ENCODE measurements around the gene CCNL1.

CCNL1 gene

DNA sequence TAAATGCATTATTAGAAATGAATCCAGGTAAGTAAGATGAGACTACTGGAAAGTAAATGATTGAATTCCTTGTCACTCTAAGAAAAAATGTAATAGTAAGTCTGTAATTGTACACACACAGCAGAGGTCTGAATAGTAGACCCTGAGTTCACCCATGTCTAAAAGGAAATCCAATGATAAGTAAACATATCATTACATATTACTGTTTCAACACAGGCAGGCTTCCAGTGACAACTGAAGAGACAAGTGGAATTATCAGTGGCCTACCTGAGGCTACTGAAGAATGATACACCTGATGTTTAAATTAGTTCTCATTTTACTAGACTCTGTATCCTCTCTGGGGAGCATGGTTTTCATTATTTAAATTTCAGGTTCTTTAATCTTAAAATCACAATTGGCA is 6.2 kb upstream of the CCNL1 start:
- TF ChIP-seq FOXP2 (optimal IDR thresholded peaks at IDR 0.05; ENCODE audit: borderline replicate concordance, extremely low read depth, extremely low read length, insufficient read depth), result no peak
- TF ChIP-seq POLR2AphosphoS5 (IDR thresholded peaks at IDR 0.05; ENCODE audit: low read depth, low read length), result no peak
- TF ChIP-seq, protein P1, sequence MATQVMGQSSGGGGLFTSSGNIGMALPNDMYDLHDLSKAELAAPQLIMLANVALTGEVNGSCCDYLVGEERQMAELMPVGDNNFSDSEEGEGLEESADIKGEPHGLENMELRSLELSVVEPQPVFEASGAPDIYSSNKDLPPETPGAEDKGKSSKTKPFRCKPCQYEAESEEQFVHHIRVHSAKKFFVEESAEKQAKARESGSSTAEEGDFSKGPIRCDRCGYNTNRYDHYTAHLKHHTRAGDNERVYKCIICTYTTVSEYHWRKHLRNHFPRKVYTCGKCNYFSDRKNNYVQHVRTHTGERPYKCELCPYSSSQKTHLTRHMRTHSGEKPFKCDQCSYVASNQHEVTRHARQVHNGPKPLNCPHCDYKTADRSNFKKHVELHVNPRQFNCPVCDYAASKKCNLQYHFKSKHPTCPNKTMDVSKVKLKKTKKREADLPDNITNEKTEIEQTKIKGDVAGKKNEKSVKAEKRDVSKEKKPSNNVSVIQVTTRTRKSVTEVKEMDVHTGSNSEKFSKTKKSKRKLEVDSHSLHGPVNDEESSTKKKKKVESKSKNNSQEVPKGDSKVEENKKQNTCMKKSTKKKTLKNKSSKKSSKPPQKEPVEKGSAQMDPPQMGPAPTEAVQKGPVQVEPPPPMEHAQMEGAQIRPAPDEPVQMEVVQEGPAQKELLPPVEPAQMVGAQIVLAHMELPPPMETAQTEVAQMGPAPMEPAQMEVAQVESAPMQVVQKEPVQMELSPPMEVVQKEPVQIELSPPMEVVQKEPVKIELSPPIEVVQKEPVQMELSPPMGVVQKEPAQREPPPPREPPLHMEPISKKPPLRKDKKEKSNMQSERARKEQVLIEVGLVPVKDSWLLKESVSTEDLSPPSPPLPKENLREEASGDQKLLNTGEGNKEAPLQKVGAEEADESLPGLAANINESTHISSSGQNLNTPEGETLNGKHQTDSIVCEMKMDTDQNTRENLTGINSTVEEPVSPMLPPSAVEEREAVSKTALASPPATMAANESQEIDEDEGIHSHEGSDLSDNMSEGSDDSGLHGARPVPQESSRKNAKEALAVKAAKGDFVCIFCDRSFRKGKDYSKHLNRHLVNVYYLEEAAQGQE (IDR thresholded peaks at IDR 0.05; ENCODE audit: insufficient read depth in 1 of 2, low read depth in 2 of 2, low read length in 2 of 2), result no peak
- no peak for TF ChIP-seq SIN3A (IDR thresholded peaks at IDR 0.05; ENCODE audit: borderline replicate concordance, insufficient read depth, low read length)
- TF ChIP-seq TAF1 (IDR thresholded peaks at IDR 0.05; ENCODE audit: borderline replicate concordance, insufficient read depth, low read length), result no peak

GRCh38 chr3:157163217-157163953 is 3.4 kb upstream of the CCNL1 start:
- TF ChIP-seq, protein P1 (IDR thresholded peaks at IDR 0.05; ENCODE audit: insufficient read depth in 1 of 2, low read depth in 2 of 2, low read length in 2 of 2), result no peak
- TF ChIP-seq TAF1 (IDR thresholded peaks at IDR 0.05; ENCODE audit: borderline replicate concordance, insufficient read depth, low read length) (no peak), POLR2AphosphoS5 (IDR thresholded peaks at IDR 0.05; ENCODE audit: low read depth, low read length) (no peak), FOXP2 (optimal IDR thresholded peaks at IDR 0.05; ENCODE audit: borderline replicate concordance, extremely low read depth, extremely low read length, insufficient read depth) (no peak), SIN3A (IDR thresholded peaks at IDR 0.05; ENCODE audit: borderline replicate concordance, insufficient read depth, low read length) (no peak)

DNA sequence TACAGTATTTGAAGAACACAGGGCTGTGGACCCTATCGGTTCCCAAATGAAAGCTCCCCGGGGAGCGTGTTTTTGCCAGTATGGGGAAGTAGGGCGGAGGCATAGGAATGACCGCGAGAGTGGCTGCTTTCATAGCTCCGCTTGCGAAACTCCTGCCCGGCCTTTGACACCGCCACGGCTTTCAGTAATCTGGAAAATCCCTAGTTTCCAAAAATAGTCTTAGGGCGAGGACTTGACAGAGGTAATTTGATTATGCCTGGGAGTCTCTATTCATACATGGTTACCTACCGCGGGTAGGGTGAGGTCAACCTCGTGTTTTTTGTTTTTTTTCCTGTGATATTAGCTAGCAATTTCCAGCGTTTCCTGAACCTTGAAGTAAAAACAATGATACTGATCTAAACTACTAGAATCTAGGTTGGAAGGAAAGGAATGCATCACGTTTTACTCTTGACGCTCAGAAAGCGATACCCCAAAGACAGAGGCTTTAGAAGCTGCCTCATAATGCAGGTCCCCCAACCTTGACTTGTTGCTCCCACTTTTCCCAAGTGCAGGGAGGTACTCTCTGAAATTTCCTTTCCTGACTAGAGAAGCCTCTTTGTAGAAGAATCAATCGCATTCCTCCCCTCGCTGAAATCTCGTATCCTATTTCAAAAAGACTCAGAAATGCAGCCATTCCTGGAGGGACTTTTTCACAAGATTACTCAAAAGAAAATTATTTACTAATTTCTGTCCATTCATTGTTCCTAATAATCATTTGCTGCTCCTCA is 894 bp upstream of the CCNL1 start:
- TF ChIP-seq SIN3A (IDR thresholded peaks at IDR 0.05; ENCODE audit: borderline replicate concordance, insufficient read depth, low read length) (peak; percentile 63; the same call in 1 of the 2 replicates), POLR2AphosphoS5 (IDR thresholded peaks at IDR 0.05; ENCODE audit: low read depth, low read length) (no peak)

- TF ChIP-seq TAF1 (IDR thresholded peaks at IDR 0.05; ENCODE audit: borderline replicate concordance, insufficient read depth, low read length), result no peak
- no peak for TF ChIP-seq FOXP2 (optimal IDR thresholded peaks at IDR 0.05; ENCODE audit: borderline replicate concordance, extremely low read depth, extremely low read length, insufficient read depth)
- TF ChIP-seq SIN3A (IDR thresholded peaks at IDR 0.05; ENCODE audit: borderline replicate concordance, insufficient read depth, low read length), result no peak
- TF ChIP-seq, protein P1 (IDR thresholded peaks at IDR 0.05; ENCODE audit: insufficient read depth in 1 of 2, low read depth in 2 of 2, low read length in 2 of 2), result no peak
- TF ChIP-seq POLR2AphosphoS5 (IDR thresholded peaks at IDR 0.05; ENCODE audit: low read depth, low read length), result no peak
These were observed 748 bp downstream of the CCNL1 start for GRCh38 chr3:157159037-157159761.

DNA sequence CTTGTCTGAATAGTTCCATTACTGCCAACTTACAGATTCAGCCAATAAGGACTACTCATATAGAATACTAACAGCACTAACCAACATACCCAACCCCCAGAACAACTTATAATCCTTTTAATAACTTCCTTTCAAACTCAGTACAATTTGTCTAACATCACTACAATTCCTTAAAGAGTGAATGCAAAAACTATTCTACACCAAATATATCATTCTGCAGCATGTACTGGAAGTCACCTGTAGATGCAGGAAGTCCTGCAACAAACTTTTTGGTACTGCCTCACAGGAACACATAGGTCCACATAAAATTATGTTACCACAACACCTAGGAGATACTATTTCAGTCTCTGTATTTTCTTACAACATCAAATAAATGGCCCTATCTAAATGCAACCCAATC is 2.1 kb downstream of the CCNL1 start:
- TF ChIP-seq POLR2AphosphoS5 (IDR thresholded peaks at IDR 0.05; ENCODE audit: low read depth, low read length), result no peak
- TF ChIP-seq, protein P1 (IDR thresholded peaks at IDR 0.05; ENCODE audit: insufficient read depth in 1 of 2, low read depth in 2 of 2, low read length in 2 of 2), result no peak
- TF ChIP-seq FOXP2 (optimal IDR thresholded peaks at IDR 0.05; ENCODE audit: borderline replicate concordance, extremely low read depth, extremely low read length, insufficient read depth), result no peak
- no peak for TF ChIP-seq TAF1 (IDR thresholded peaks at IDR 0.05; ENCODE audit: borderline replicate concordance, insufficient read depth, low read length)
- TF ChIP-seq SIN3A (IDR thresholded peaks at IDR 0.05; ENCODE audit: borderline replicate concordance, insufficient read depth, low read length), result no peak
